ENCODE data around the gene TCAF1.
"Not testable (repeated sequence)": the region's sequence is repeated elsewhere in the genome, so short reads cannot be mapped to it uniquely, and the experiment has no call there.

- TF ChIP-seq CTCF (IDR thresholded peaks at IDR 0.05; ENCODE audit: low read depth, low read length, missing input control); JUND (IDR thresholded peaks at IDR 0.05); TAF1 (conservative IDR thresholded peaks at IDR 0.05); RAD21 (IDR thresholded peaks at IDR 0.05); GABPA (IDR thresholded peaks at IDR 0.05 in 1 of 2, conservative IDR thresholded peaks at IDR 0.05 in 1 of 2); YY1 (IDR thresholded peaks at IDR 0.05): not testable (repeated sequence)
- TF ChIP-seq, protein P1, sequence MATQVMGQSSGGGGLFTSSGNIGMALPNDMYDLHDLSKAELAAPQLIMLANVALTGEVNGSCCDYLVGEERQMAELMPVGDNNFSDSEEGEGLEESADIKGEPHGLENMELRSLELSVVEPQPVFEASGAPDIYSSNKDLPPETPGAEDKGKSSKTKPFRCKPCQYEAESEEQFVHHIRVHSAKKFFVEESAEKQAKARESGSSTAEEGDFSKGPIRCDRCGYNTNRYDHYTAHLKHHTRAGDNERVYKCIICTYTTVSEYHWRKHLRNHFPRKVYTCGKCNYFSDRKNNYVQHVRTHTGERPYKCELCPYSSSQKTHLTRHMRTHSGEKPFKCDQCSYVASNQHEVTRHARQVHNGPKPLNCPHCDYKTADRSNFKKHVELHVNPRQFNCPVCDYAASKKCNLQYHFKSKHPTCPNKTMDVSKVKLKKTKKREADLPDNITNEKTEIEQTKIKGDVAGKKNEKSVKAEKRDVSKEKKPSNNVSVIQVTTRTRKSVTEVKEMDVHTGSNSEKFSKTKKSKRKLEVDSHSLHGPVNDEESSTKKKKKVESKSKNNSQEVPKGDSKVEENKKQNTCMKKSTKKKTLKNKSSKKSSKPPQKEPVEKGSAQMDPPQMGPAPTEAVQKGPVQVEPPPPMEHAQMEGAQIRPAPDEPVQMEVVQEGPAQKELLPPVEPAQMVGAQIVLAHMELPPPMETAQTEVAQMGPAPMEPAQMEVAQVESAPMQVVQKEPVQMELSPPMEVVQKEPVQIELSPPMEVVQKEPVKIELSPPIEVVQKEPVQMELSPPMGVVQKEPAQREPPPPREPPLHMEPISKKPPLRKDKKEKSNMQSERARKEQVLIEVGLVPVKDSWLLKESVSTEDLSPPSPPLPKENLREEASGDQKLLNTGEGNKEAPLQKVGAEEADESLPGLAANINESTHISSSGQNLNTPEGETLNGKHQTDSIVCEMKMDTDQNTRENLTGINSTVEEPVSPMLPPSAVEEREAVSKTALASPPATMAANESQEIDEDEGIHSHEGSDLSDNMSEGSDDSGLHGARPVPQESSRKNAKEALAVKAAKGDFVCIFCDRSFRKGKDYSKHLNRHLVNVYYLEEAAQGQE (IDR thresholded peaks at IDR 0.05) = not testable (repeated sequence)
- TF ChIP-seq, protein P2, sequence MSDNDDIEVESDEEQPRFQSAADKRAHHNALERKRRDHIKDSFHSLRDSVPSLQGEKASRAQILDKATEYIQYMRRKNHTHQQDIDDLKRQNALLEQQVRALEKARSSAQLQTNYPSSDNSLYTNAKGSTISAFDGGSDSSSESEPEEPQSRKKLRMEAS (IDR thresholded peaks at IDR 0.05) = not testable (repeated sequence)
Observed at GRCh38 chr7:143826578-143826977, 75.4 kb downstream of the TCAF1 start.

All from liver (tissue), 3 donors.